ENCODE measurements around the gene NEDD4L. TPM values are rescaled to one million over a fixed set of nuclear protein-coding genes. Genes with fewer than 3 reads are reported as not detected.

Gene NEDD4L
- total RNA-seq, 4 donors from 2014 or later, result 22.7 to 39.9 (median 34.7) TPM

- Histone ChIP-seq H3K9me3 (no peaks in the 10 kb centered on the region), H3K4me1 (peaks cover 1 to 22% (median 15%) of the 10 kb centered on the region in 4 donors), H3K27ac (replicated peaks in 1 of 4) (no peak overlapping the region), H3K36me3 (peaks cover 0 to 11% (median 0%) of the 10 kb centered on the region in 4 donors), H3K4me3 (no peak overlapping the region), H3K27me3 (no peaks in the 10 kb centered on the region)
- DNase-seq (ENCODE audit: extremely low spot score), result no peak
- TF ChIP-seq EP300 (IDR thresholded peaks at IDR 0.05) (no peak), POLR2AphosphoS5 (IDR thresholded peaks at IDR 0.05) (no peak), POLR2A (IDR thresholded peaks at IDR 0.05; ENCODE audit: low read depth) (no peak), CTCF (IDR thresholded peaks at IDR 0.05) (no peak)
- 92% methylated on average over 5 of the region's 5 CpGs for WGBS
- intact Hi-C loops (cut with DNase I), result loop anchor here (5.0 to 10.0 kb wide), 2 partner anchors 130 to 188 kb away; no protein-coding TSS in a partner anchor
These were observed 278.4 kb downstream of the NEDD4L start for GRCh38 chr18:58322464-58322863.

GRCh38 chr18:58323866-58324762 is 280.1 kb downstream of the NEDD4L start:
- Histone ChIP-seq H3K27me3 (no peaks in the 10 kb centered on the region), H3K4me3 (no peak overlapping the region), H3K9me3 (no peaks in the 10 kb centered on the region), H3K4me1 (peaks cover 0 to 17% (median 11%) of the 10 kb centered on the region in 4 donors), H3K36me3 (peaks cover 0 to 11% (median 2%) of the 10 kb centered on the region in 4 donors), H3K27ac (replicated peaks in 1 of 4) (no peak overlapping the region)
- TF ChIP-seq EP300 (IDR thresholded peaks at IDR 0.05) (no peak), POLR2A (IDR thresholded peaks at IDR 0.05; ENCODE audit: low read depth) (no peak), POLR2AphosphoS5 (IDR thresholded peaks at IDR 0.05) (no peak), CTCF (IDR thresholded peaks at IDR 0.05) (no peak)
- DNase-seq (ENCODE audit: extremely low spot score), result no peak
- intact Hi-C loops (cut with DNase I), result loop anchor here (5.0 to 10.0 kb wide), 2 partner anchors 132 to 189 kb away; no protein-coding TSS in a partner anchor
- WGBS, result 89% methylated on average over 15 of the region's 15 CpGs

- DNase-seq (ENCODE audit: extremely low spot score), result no peak
- H3K27me3 ChIP-seq, result no peaks in the 10 kb centered on the region
- WGBS, result 87% methylated on average over 16 of the region's 16 CpGs
- peaks cover 0 to 15% (median 11%) of the 10 kb centered on the region in 4 donors for H3K4me1 ChIP-seq
- H3K4me3 ChIP-seq, result no peak overlapping the region
- no peak overlapping the region for H3K27ac ChIP-seq (replicated peaks in 1 of 4)
- H3K9me3 ChIP-seq, result no peaks in the 10 kb centered on the region
- intact Hi-C loops (cut with DNase I), result loop anchor here (5.0 to 10.0 kb wide), 2 partner anchors 133 to 190 kb away; no protein-coding TSS in a partner anchor
- peaks cover 0 to 11% (median 7%) of the 10 kb centered on the region in 4 donors for H3K36me3 ChIP-seq
- no peak for TF ChIP-seq POLR2A (IDR thresholded peaks at IDR 0.05; ENCODE audit: low read depth)
- no peak for TF ChIP-seq EP300 (IDR thresholded peaks at IDR 0.05)
- TF ChIP-seq CTCF (IDR thresholded peaks at IDR 0.05), result no peak
- no peak for TF ChIP-seq POLR2AphosphoS5 (IDR thresholded peaks at IDR 0.05)
These were observed 280.9 kb downstream of the NEDD4L start for GRCh38 chr18:58324824-58325480.

GRCh38 chr18:58325494-58325893 is 281.5 kb downstream of the NEDD4L start:
- DNase-seq (ENCODE audit: extremely low spot score), result no peak
- Histone ChIP-seq H3K27me3 (no peaks in the 10 kb centered on the region), H3K9me3 (no peaks in the 10 kb centered on the region), H3K36me3 (peaks cover under 1 to 12% (median 8%) of the 10 kb centered on the region in 4 donors), H3K4me3 (no peak overlapping the region), H3K4me1 (peaks cover 0 to 15% (median 11%) of the 10 kb centered on the region in 4 donors), H3K27ac (replicated peaks in 1 of 4) (no peak overlapping the region)
- WGBS, result 87% methylated on average over 2 of the region's 2 CpGs
- no peak for TF ChIP-seq EP300 (IDR thresholded peaks at IDR 0.05)
- no peak for TF ChIP-seq POLR2AphosphoS5 (IDR thresholded peaks at IDR 0.05)
- no peak for TF ChIP-seq POLR2A (IDR thresholded peaks at IDR 0.05; ENCODE audit: low read depth)
- TF ChIP-seq CTCF (IDR thresholded peaks at IDR 0.05), result no peak
- intact Hi-C loops (cut with DNase I), result loop anchor here (10.0 kb wide), 1 partner anchor 191 kb away; no protein-coding TSS in a partner anchor

All from esophagus muscularis mucosa (tissue), 4 donors.